ENCODE results near the gene B3GNT8.

DNA sequence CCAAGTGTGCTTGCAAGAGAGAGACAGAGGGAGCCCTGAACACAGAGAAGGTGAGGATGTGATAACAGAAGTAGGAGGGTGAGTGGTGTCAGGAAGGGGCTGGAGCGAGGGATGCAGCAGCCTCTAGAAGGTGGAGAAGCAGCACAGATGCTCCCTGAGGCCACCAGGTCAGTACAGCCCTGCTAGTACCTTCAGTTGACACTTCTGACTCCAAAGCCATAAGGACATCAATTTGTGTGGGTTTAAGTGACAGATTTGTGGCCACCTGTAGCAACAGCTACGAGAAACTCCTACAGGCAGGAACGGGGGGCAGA is 22.6 kb upstream of the B3GNT8 start:
- no peak for TF ChIP-seq ZNF274 (IDR thresholded peaks at IDR 0.05; ENCODE audit: low read depth, low read length)
- no peak for TF ChIP-seq SUZ12 (IDR thresholded peaks at IDR 0.05; ENCODE audit: extremely low read depth, insufficient read depth, insufficient read length)

All from NT2/D1 (cell line).